ENCODE measurements around the gene CALN1.
A peak's percentile ranks its signal among the peaks of the same experiment; 100 is the strongest.

The CALN1 gene

GRCh38 chr7:72321637-72322036 is 90.5 kb downstream of the CALN1 start:
- DNase-seq = no peak

DNA sequence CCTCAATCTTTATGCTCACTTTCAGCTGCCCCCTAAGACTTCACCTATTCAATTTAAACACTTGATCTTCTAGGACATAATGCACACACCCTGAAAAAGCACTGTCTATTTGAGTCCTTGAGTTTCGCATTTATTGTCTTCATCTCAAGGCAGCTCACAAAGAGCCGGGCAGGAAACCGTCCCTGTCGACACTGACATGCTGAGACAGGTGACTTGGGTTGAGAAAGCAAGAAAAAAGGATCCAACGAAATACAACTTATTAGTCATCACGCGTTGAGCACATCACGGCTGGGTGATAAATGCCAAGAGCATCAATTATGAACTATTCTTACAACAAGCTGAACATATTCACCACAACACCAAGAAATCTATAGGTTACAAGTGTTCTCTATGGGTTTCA is 91.1 kb downstream of the CALN1 start:
- DNase-seq = peak in 1 of 2 experiments; percentile 47

GRCh38 chr7:72317341-72317740 is 94.8 kb downstream of the CALN1 start:
- DNase-seq = no peak

DNA sequence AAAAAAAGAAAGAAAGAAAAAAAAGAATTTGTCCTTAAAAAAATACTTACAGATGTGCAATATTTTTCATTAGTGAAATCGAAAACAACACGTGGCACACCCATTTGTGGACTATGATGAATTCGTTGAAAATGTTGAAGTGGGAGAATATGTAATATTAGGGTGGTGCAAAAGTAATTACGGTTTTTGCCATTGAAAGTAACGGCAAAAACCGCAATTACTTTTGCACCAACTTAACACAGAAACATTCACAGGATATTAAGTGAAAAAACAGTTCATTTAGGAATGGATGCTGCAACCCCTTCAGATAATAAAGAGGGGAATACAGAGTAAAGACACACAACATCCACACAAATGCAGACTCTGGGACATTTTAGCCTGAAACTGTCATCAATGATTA is 96.0 kb downstream of the CALN1 start:
- no peak for DNase-seq

- no peak for DNase-seq
Measured at GRCh38 chr7:72313906-72314305, 98.2 kb downstream of the CALN1 start.

GRCh38 chr7:72310301-72310700 is 101.8 kb downstream of the CALN1 start:
- no peak for DNase-seq

GRCh38 chr7:72309476-72309875 is 102.7 kb downstream of the CALN1 start:
- no peak for DNase-seq

DNA sequence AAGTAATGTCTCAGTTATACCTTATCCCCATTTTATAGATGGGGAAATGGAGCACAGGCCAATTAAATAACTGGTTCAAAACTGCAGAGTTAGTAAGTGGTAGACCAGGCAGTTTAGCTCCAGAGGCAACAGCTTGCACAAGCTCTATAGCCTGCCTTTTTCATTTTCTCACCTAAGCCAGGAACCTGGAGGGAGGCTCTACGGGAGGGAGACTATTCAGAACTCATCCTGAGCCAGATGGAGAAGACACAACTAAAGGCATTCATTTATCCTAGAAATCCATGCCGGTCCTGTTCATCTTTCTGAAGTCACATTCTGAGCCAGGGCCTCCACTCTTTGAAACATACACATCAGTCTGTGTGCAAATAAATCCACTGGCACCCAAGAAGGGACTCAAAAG is 103.2 kb downstream of the CALN1 start:
- DNase-seq = no peak

- DNase-seq = no peak
Measured at GRCh38 chr7:72307566-72307965, 104.6 kb downstream of the CALN1 start.

DNA sequence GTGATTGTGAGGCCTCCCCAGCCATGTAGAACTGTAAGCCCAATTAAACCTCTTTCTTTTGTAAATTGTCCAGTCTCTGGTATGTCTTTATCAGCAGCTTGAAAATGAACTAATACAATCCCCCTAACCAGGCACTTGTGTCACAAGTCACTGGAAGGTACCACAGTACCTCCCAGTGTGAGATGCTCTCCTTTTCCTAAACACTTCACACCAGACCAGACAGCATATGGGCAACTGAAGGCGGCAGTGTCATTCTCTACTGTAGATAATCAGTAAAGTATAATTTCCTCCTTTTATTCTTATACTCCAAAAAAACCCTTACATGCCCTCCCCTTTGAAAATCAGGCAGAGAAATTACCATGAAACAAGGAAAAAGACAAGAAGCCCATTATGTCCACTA is 113.2 kb downstream of the CALN1 start:
- DNase-seq = no peak

- DNase-seq = no peak
Measured at GRCh38 chr7:72298091-72298490, 114.0 kb downstream of the CALN1 start.

DNA sequence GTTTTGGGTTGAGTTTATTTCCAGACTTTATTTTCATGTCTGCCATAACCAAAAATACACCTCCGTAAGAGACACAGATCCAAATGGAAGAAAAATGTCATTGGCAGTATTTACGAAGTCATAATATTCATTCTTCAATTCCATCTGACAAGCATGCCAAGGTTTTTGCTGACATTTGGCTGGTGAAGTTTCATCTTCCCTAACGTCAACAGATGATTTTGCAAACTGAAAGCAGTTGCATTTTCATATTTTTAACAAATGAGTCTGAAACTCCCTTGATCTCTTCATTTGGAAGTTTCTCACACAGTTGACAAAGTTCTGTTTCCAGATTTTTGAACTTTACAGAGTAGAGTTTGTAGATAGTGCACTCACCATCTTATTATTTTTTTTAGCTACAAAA is 114.5 kb downstream of the CALN1 start:
- no peak for DNase-seq

GRCh38 chr7:72292794-72293193 is 119.3 kb downstream of the CALN1 start:
- DNase-seq = no peak

DNA sequence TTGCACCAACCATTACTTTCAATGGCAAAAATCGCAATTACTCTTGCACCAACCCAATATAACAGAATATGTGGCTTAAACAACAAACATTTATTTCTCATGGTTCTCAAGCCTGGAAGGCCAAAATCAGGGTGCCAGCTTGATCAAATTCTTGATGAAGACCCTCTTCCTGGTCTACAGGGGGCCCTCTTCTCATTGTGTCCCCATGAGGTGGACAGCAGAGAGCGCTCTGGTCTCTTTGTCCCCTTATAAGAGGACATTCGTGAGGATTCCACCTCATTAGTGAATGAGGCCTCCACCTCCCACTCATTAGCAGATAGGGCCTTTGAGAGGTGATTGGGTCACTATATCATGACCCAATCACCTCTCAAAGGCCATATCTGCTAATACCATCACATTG is 120.0 kb downstream of the CALN1 start:
- no peak for DNase-seq

DNA sequence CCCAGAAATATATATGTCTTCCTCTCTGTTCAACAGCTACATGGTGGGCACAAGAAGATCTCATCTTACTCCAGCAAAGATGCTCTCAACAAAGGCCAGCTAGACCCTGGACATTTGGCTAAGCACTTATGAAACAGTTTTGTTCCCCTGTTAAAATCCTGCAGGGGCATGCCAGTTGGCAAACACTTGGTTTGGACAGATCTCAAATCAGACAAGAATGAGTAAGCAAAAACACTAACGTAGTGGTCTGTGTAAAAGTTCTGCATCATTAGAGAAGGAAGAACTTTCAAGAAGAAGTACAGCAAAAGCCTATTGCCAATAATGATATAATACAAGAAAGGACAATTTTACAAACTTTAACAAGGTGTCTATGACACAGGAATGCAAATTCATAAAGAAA is 125.6 kb downstream of the CALN1 start:
- no peak for DNase-seq

- DNase-seq = no peak
Measured at GRCh38 chr7:72283309-72283708, 128.8 kb downstream of the CALN1 start.

DNA sequence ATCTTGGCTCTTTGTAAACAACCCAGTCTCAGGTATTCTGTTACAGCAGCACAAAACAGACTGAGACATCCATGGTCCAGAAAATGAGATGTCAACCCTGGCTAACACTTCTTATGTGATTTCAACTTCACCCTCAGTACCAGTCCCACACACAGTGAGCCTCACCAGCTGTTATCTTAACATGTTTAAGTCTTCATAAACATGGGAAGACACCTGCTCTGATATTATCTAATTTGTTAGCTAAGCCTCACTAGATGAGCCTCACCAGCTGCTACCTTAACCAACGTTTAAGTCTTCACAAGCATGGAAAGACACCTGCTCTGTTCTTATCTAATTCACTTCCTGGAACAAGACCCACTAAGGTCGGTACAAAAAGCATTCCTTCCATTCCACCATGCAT is 130.8 kb downstream of the CALN1 start:
- DNase-seq = no peak

DNA sequence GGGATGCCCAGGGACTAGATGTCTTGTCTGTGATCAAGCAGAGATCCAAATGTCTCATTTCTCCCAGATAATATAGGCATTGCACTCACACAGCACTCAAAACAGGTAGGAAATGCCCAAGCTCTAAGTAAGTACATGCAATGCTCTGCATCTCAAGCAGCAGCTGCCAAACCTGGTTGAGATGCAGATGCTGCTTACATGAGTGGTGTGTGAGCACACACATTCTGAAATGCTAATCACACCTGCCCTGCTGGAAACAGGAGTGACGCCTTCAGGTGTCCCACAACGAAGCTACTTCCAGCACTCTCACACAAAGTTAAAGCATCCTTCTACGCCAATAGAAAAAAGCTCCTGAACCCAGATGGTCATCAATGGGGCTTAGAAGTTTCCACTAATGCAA is 132.9 kb downstream of the CALN1 start:
- DNase-seq = no peak

- no peak for DNase-seq
Measured at GRCh38 chr7:72278550-72278949, 133.6 kb downstream of the CALN1 start.

- DNase-seq = no peak
Measured at GRCh38 chr7:72275382-72276070, 136.6 kb downstream of the CALN1 start.

DNA sequence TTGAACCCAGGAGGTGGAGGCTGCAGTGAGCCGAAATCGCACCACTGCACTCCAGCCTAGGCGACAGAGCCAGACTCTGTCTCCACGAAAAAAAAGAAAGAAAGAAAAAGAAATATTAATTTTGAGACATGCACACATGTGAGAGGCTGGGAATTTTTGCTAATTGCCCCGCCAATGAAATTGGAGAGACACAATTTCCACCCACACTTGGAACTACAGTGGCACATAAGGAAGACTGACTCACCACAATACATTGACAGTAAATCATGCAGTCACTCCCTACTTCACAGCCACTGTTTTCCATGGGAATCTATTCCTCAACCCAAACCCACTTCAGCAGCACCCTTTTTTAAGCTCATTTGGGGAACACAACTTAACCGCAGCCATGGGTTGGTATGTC is 139.7 kb downstream of the CALN1 start:
- no peak for DNase-seq

DNA sequence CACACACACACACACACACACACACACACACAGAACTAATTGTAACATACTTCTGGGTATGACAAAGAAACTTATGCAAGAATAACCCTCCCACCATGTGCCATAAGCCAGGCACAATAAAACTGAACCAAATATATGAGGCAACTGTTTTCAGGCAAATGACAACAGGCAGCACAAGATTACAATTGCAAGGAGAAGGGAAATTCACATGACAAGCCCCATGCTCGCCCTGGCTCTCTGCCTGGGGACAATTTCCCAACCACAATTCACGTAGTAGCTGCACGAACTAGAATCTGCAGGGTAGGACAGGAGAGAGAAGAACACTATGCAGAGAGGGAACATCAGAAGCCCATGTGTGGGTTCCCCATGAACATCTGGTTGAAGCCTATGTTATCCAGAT is 143.3 kb downstream of the CALN1 start:
- DNase-seq = no peak

GRCh38 chr7:72268090-72268489 is 144.0 kb downstream of the CALN1 start:
- no peak for DNase-seq

- no peak for DNase-seq
Measured at GRCh38 chr7:72267291-72267800, 144.8 kb downstream of the CALN1 start.

GRCh38 chr7:72266771-72267170 is 145.4 kb downstream of the CALN1 start:
- no peak for DNase-seq

Data from NCI-H187 (cell line).